ENCODE results near the gene SLCO3A1. TPM values are rescaled to one million over a fixed set of nuclear protein-coding genes. Genes with fewer than 3 reads are reported as not detected.

The SLCO3A1 gene
- total RNA-seq, 1 donor from 2014 or later = not detected

GRCh38 chr15:91860498-91860897 lies 7.0 kb downstream of the SLCO3A1 start:
- no peak for DNase-seq (ENCODE audit: low read depth)

GRCh38 chr15:91861223-91861622 lies 7.7 kb downstream of the SLCO3A1 start:
- DNase-seq (ENCODE audit: low read depth) = no peak

GRCh38 chr15:91862891-91863504 lies 9.5 kb downstream of the SLCO3A1 start:
- no peak for DNase-seq (ENCODE audit: low read depth)

GRCh38 chr15:91863621-91864255 lies 10.2 kb downstream of the SLCO3A1 start:
- DNase-seq (ENCODE audit: low read depth) = no peak

- no peak for DNase-seq (ENCODE audit: low read depth)
These were observed 11.2 kb downstream of the SLCO3A1 start for GRCh38 chr15:91864664-91865063.

- no peak for DNase-seq (ENCODE audit: low read depth)
These were observed 12.0 kb downstream of the SLCO3A1 start for GRCh38 chr15:91865486-91865885.

GRCh38 chr15:91865950-91866349 lies 12.4 kb downstream of the SLCO3A1 start:
- no peak for DNase-seq (ENCODE audit: low read depth)

GRCh38 chr15:91866371-91866905 lies 12.9 kb downstream of the SLCO3A1 start:
- no peak for DNase-seq (ENCODE audit: low read depth)

- DNase-seq (ENCODE audit: low read depth) = no peak
These were observed 13.5 kb downstream of the SLCO3A1 start for GRCh38 chr15:91866971-91867372.

- no peak for DNase-seq (ENCODE audit: low read depth)
These were observed 14.1 kb downstream of the SLCO3A1 start for GRCh38 chr15:91867581-91868026.

GRCh38 chr15:91870876-91871537 lies 17.5 kb downstream of the SLCO3A1 start:
- no peak for DNase-seq (ENCODE audit: low read depth)

GRCh38 chr15:91871837-91872236 lies 18.3 kb downstream of the SLCO3A1 start:
- DNase-seq (ENCODE audit: low read depth) = no peak

- no peak for DNase-seq (ENCODE audit: low read depth)
These were observed 19.0 kb downstream of the SLCO3A1 start for GRCh38 chr15:91872356-91873137.

GRCh38 chr15:91873138-91873536 lies 19.6 kb downstream of the SLCO3A1 start:
- no peak for DNase-seq (ENCODE audit: low read depth)

GRCh38 chr15:91874171-91874570 lies 20.7 kb downstream of the SLCO3A1 start:
- DNase-seq (ENCODE audit: low read depth) = no peak

- DNase-seq (ENCODE audit: low read depth) = no peak
These were observed 21.6 kb downstream of the SLCO3A1 start for GRCh38 chr15:91874992-91875660.

GRCh38 chr15:91876187-91876586 lies 22.7 kb downstream of the SLCO3A1 start:
- no peak for DNase-seq (ENCODE audit: low read depth)

GRCh38 chr15:91878319-91878870 lies 24.9 kb downstream of the SLCO3A1 start:
- DNase-seq (ENCODE audit: low read depth) = no peak

GRCh38 chr15:91879158-91879557 lies 25.6 kb downstream of the SLCO3A1 start:
- DNase-seq (ENCODE audit: low read depth) = no peak

GRCh38 chr15:91880373-91880772 lies 26.9 kb downstream of the SLCO3A1 start:
- DNase-seq (ENCODE audit: low read depth) = no peak
